Neural cell (in vitro differentiated cells): Measurements from ENCODE around the gene ZCCHC14. TPM values are rescaled to one million over a fixed set of nuclear protein-coding genes. Genes with fewer than 3 reads are reported as not detected.

Experiments used
- H2AFZ ChIP-seq: fragments of 200-600, 300-800 bp; sonication (generic), shearing (Covaris generic); 2 replicates; pipeline ENCODE4 v1.6.0; 2014; ENCODE audit warnings: low read depth, mild to moderate bottlenecking, antibody characterized with exemption, low read length, moderate library complexity
- H3F3A ChIP-seq: fragments of 200-600 bp; shearing (Covaris generic); 2 replicates; pipeline ENCODE4 v1.6.1; 2016; ENCODE audit warnings: mild to moderate bottlenecking, moderate library complexity, mixed read lengths, antibody characterized with exemption, low read length; ENCODE audit not compliant: insufficient read depth, poor library complexity, severe bottlenecking
- H3K27ac ChIP-seq: fragments of 200-600, 300-800 bp; sonication (generic), shearing (Covaris generic); 2 replicates; pipeline ENCODE4 v1.5.1; 2014; ENCODE audit warnings: mild to moderate bottlenecking, low read length, moderate library complexity
- H3K27me3 ChIP-seq: fragments of 300-800, 200-600 bp; sonication (generic), shearing (Covaris generic); 2 replicates; pipeline ENCODE4 v1.6.0; 2014; ENCODE audit warnings: mild to moderate bottlenecking, low read depth, low read length, moderate library complexity; ENCODE audit not compliant: insufficient read depth
- H3K36me3 ChIP-seq: fragments of 300-800, 200-600 bp; sonication (generic), shearing (Covaris generic); 2 replicates; pipeline ENCODE4 v1.5.1; 2014; ENCODE audit warnings: mild to moderate bottlenecking, antibody characterized with exemption, low read length, moderate library complexity; ENCODE audit not compliant: insufficient read depth
- H3K4me2 ChIP-seq: fragments of 300-800, 200-600 bp; sonication (generic), shearing (Covaris generic); 2 replicates; pipeline ENCODE4 v1.6.0; 2014; ENCODE audit warnings: mild to moderate bottlenecking, low read length
- H3K4me3 ChIP-seq: fragments of 300-800, 200-600 bp; sonication (generic), shearing (Covaris generic); 2 replicates; pipeline ENCODE4 v1.5.1; 2014; ENCODE audit warnings: mild to moderate bottlenecking, low read length, moderate library complexity
- H3K79me2 ChIP-seq: fragments of 200-600 bp; shearing (Covaris generic); replicated peaks from 2 replicates; pipeline ENCODE4 v1.6.0; 2014; ENCODE audit warnings: mild to moderate bottlenecking, low read length, moderate library complexity; ENCODE audit not compliant: insufficient read depth
- H3K9ac ChIP-seq: fragments of 300-800, 200-600 bp; sonication (generic), shearing (Covaris generic); 2 replicates; pipeline ENCODE4 v1.6.1; 2016; ENCODE audit warnings: mild to moderate bottlenecking, low read length, mixed read lengths
- H3K9me2 ChIP-seq: fragments of 200-600 bp; shearing (Covaris generic); 2 replicates; pipeline ENCODE4 v1.6.1; 2016; ENCODE audit warnings: mild to moderate bottlenecking, low read length, mixed read lengths; ENCODE audit not compliant: insufficient read depth
- H3K9me3 ChIP-seq: fragments of 200-600, 300-800 bp; sonication (generic), shearing (Covaris generic); 2 replicates; pipeline ENCODE4 v1.6.1; 2016; ENCODE audit warnings: mild to moderate bottlenecking, mixed run types, low read length, moderate library complexity, mixed read lengths
- H4K20me1 ChIP-seq: fragments of 200-600 bp; shearing (Covaris generic); 2 replicates; pipeline ENCODE4 v1.6.1; 2016; ENCODE audit warnings: mild to moderate bottlenecking, mixed run types; ENCODE audit not compliant: insufficient read depth
- EP300 ChIP-seq: fragments of 450-650 bp; conservative IDR thresholded peaks from 2 replicates; pipeline ENCODE4 v1.6.1; 2014; ENCODE audit warnings: antibody characterized with exemption, mild to moderate bottlenecking, moderate library complexity; ENCODE audit not compliant: poor library complexity, severe bottlenecking
- EZH2 ChIP-seq: fragments of 200-600, 300-800 bp; shearing (Covaris generic), sonication (generic); IDR thresholded peaks from 2 replicates; pipeline ENCODE4 v1.6.1; 2014; ENCODE audit warnings: antibody characterized with exemption, low read length, borderline replicate concordance, mild to moderate bottlenecking; ENCODE audit not compliant: insufficient read depth, poor library complexity, severe bottlenecking
- MXI1 ChIP-seq: fragments of 450-650 bp; conservative IDR thresholded peaks from 2 replicates; pipeline ENCODE4 v1.6.1; 2014; ENCODE audit warnings: antibody characterized with exemption, mild to moderate bottlenecking; ENCODE audit not compliant: poor library complexity, severe bottlenecking
- POLR2AphosphoS5 ChIP-seq: IDR thresholded peaks from 2 replicates; pipeline ENCODE4 v1.6.1; 2012
- RAD21 ChIP-seq: fragments of 450-650 bp; conservative IDR thresholded peaks from 2 replicates; pipeline ENCODE4 v1.6.1; 2014; ENCODE audit warnings: antibody characterized with exemption, mild to moderate bottlenecking, moderate library complexity
- SMC3 ChIP-seq: fragments of 450-650 bp; conservative IDR thresholded peaks from 2 replicates; pipeline ENCODE4 v1.6.1; 2014; ENCODE audit warnings: antibody characterized with exemption, mild to moderate bottlenecking, moderate library complexity; ENCODE audit not compliant: poor library complexity
- TAF1 ChIP-seq: IDR thresholded peaks from 2 replicates; pipeline ENCODE4 v1.6.1; 2012; ENCODE audit warnings: low read depth
- polyA plus RNA-seq: library from polyadenylated mRNA; depleted of rRNA; stranded (reverse); fragments of >200 nt; gene quantifications from 2 replicates; pipeline ENCODE4 v1.2.3, GENCODE V29; 2014
- TF ChIP-seq, protein P1 (sequence below): fragments of 450-650 bp; IDR thresholded peaks from 2 replicates; pipeline ENCODE4 v1.5.1; 2014; ENCODE audit warnings: antibody characterized with exemption, mild to moderate bottlenecking, moderate library complexity; ENCODE audit not compliant: poor library complexity, severe bottlenecking
- TF ChIP-seq, protein P2 (sequence below): IDR thresholded peaks from 2 replicates; pipeline ENCODE4 v1.6.1; 2012; ENCODE audit warnings: borderline replicate concordance

The ZCCHC14 gene
- polyA plus RNA-seq, 1 donor from 2014 or later, result 22.1 TPM

DNA sequence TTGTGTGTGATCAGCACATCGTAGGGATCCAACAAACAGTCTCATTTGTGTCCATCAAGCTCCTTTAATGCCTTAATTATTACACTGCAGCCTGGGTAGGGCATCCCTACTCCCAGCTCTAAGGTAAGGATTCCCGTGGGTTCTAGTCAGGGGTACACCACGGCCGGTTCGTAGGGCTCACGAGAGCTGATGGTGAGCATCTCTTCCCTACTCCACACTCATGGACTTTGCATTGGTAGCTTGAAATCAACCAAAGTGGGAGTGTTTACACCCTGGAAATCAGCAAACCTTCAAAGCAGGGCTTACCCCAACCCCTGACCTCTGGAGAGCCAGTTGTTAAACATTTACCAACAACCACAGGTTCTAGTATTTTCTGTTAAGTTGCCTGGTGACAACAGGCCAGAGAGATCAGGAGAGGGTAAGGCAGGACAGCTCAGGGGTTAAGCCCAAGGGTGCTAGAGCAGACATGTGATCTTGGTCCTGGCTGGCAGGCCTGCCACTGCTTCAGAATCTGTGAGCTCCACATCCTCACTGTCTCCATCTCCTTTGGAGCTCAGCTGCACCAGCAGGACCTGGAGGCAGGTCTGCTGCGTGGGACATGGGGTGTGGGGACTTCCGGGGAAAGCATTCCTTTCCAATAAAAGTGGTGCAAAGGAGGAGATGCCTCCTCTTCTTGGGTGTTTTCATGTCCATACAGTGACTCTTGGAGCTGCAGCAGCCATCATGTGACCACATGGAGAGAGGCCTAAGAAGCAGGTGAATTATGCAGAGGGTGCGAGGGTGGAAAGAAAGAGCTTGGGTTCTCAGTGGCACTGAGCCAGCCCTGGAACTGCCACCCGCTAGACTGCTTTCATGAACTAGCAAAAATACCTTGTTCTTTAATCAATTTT is 36.1 kb upstream of the ZCCHC14 start:
- Histone ChIP-seq H3K4me2 (no peak overlapping the region), H3F3A (no peaks in the 10 kb centered on the region), H3K27me3 (no peaks in the 10 kb centered on the region), H3K79me2 (no peaks in the 10 kb centered on the region), H3K36me3 (no peaks in the 10 kb centered on the region), H2AFZ (no peak overlapping the region), H3K27ac (no peak overlapping the region), H3K9ac (no peak overlapping the region), H3K9me2 (no peaks in the 10 kb centered on the region), H3K9me3 (peaks cover 7% of the 10 kb centered on the region), H3K4me3 (no peak overlapping the region), H4K20me1 (no peaks in the 10 kb centered on the region)
- no peak for TF ChIP-seq POLR2AphosphoS5
- TF ChIP-seq, protein P1, sequence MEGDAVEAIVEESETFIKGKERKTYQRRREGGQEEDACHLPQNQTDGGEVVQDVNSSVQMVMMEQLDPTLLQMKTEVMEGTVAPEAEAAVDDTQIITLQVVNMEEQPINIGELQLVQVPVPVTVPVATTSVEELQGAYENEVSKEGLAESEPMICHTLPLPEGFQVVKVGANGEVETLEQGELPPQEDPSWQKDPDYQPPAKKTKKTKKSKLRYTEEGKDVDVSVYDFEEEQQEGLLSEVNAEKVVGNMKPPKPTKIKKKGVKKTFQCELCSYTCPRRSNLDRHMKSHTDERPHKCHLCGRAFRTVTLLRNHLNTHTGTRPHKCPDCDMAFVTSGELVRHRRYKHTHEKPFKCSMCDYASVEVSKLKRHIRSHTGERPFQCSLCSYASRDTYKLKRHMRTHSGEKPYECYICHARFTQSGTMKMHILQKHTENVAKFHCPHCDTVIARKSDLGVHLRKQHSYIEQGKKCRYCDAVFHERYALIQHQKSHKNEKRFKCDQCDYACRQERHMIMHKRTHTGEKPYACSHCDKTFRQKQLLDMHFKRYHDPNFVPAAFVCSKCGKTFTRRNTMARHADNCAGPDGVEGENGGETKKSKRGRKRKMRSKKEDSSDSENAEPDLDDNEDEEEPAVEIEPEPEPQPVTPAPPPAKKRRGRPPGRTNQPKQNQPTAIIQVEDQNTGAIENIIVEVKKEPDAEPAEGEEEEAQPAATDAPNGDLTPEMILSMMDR, result no peak
- TF ChIP-seq TAF1, result no peak
- TF ChIP-seq, protein P2, sequence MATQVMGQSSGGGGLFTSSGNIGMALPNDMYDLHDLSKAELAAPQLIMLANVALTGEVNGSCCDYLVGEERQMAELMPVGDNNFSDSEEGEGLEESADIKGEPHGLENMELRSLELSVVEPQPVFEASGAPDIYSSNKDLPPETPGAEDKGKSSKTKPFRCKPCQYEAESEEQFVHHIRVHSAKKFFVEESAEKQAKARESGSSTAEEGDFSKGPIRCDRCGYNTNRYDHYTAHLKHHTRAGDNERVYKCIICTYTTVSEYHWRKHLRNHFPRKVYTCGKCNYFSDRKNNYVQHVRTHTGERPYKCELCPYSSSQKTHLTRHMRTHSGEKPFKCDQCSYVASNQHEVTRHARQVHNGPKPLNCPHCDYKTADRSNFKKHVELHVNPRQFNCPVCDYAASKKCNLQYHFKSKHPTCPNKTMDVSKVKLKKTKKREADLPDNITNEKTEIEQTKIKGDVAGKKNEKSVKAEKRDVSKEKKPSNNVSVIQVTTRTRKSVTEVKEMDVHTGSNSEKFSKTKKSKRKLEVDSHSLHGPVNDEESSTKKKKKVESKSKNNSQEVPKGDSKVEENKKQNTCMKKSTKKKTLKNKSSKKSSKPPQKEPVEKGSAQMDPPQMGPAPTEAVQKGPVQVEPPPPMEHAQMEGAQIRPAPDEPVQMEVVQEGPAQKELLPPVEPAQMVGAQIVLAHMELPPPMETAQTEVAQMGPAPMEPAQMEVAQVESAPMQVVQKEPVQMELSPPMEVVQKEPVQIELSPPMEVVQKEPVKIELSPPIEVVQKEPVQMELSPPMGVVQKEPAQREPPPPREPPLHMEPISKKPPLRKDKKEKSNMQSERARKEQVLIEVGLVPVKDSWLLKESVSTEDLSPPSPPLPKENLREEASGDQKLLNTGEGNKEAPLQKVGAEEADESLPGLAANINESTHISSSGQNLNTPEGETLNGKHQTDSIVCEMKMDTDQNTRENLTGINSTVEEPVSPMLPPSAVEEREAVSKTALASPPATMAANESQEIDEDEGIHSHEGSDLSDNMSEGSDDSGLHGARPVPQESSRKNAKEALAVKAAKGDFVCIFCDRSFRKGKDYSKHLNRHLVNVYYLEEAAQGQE, result no peak

DNA sequence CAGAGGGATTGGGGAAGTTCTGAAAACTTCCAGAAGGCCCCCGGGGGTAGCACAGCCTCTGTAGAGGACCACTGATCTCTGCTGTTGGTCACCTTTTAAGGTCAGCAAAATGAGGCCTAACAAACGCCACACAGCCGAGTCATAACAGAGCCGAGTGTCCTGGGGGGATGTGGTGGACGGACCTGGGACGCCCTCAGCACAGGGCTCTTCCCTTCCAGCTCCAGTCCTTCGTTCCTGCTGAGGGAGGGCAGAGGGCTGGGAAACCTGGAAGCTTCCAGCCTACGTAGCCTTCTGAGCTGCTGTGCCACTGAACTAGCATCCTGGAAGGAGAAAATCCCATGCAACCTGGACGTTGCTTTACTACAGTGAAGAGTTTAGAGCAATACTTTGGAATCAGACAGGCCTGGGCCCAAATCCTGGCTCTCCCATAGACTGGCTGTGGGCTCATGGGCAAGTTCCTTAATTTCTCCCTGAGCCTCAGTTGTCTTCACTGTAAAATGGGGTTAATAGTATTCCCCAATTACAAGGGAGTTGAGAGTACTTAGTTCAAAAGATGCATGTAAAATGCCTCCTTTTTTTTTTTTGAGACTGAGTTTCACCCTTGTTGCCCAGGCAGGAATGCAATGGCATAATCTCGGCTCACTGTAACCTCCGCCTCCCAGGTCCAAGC is 34.4 kb upstream of the ZCCHC14 start:
- no peaks in the 10 kb centered on the region for H3K9me2 ChIP-seq
- no peaks in the 10 kb centered on the region for H3K27me3 ChIP-seq
- H3K9me3 ChIP-seq, result peaks cover 7% of the 10 kb centered on the region
- H3K79me2 ChIP-seq, result no peaks in the 10 kb centered on the region
- no peaks in the 10 kb centered on the region for H3K36me3 ChIP-seq
- H3F3A ChIP-seq, result no peaks in the 10 kb centered on the region
- no peak overlapping the region for H2AFZ ChIP-seq
- H3K9ac ChIP-seq, result no peak overlapping the region
- no peak overlapping the region for H3K4me2 ChIP-seq
- TF ChIP-seq, protein P2, result no peak
- TF ChIP-seq RAD21, result no peak
- TF ChIP-seq EP300, result no peak
- TF ChIP-seq POLR2AphosphoS5, result no peak
- TF ChIP-seq, protein P1, result no peak
- no peak for TF ChIP-seq EZH2
- no peak for TF ChIP-seq SMC3
- no peak for TF ChIP-seq TAF1
- no peak for TF ChIP-seq MXI1
- no peak overlapping the region for H3K4me3 ChIP-seq
- no peak overlapping the region for H3K27ac ChIP-seq
- no peaks in the 10 kb centered on the region for H4K20me1 ChIP-seq
